MM.1S (cell line): ENCODE results near the gene TSPAN10.
A peak's percentile ranks its signal among the peaks of the same experiment; 100 is the strongest.

Experiments used
- DNase-seq: peaks from one replicate; pipeline ENCODE4 v3.0.0-alpha.2; 2015
- H2AFZ ChIP-seq: fragments of 300-600 bp; sonication (generic); 2 replicates; pipeline ENCODE4 v1.6.0; 2016; ENCODE audit warnings: antibody characterized with exemption, low read length
- H3F3A ChIP-seq: fragments of 300-600 bp; sonication (generic); 2 replicates; pipeline ENCODE4 v1.6.1; 2016; ENCODE audit warnings: mild to moderate bottlenecking, antibody characterized with exemption, low read length, moderate library complexity, mixed read lengths; ENCODE audit not compliant: insufficient read depth
- H3K27ac ChIP-seq: fragments of 300-600 bp; sonication (generic); 2 replicates; pipeline ENCODE4 v1.5.1; 2016; ENCODE audit warnings: mild to moderate bottlenecking, low read length
- H3K27me3 ChIP-seq: fragments of 300-600 bp; sonication (generic); replicated peaks from 2 replicates; pipeline ENCODE4 v1.6.0; 2016; ENCODE audit warnings: low read length; ENCODE audit not compliant: insufficient read depth
- H3K36me3 ChIP-seq: fragments of 300-600 bp; sonication (generic); replicated peaks from 2 replicates; pipeline ENCODE4 v1.6.1; 2016; ENCODE audit warnings: mild to moderate bottlenecking, low read length, mixed read lengths; ENCODE audit not compliant: insufficient read depth
- H3K4me1 ChIP-seq: fragments of 300-600 bp; sonication (generic); 2 replicates; pipeline ENCODE4 v1.6.1; 2016; ENCODE audit warnings: low read length, mixed read lengths
- H3K4me2 ChIP-seq: fragments of 300-600 bp; sonication (generic); 2 replicates; pipeline ENCODE4 v1.6.0; 2016; ENCODE audit warnings: low read depth, low read length
- H3K4me3 ChIP-seq: fragments of 300-600 bp; sonication (generic); 2 replicates; pipeline ENCODE4 v1.5.1; 2016; ENCODE audit warnings: low read length, mixed read lengths
- H3K79me2 ChIP-seq: fragments of 300-600 bp; sonication (generic); 2 replicates; pipeline ENCODE4 v1.6.1; 2016; ENCODE audit warnings: mixed run types, low read length, mixed read lengths
- H3K9ac ChIP-seq: fragments of 300-600 bp; sonication (generic); 2 replicates; pipeline ENCODE4 v1.6.1; 2016; ENCODE audit warnings: low read length, mixed read lengths
- H3K9me2 ChIP-seq: fragments of 300-600 bp; sonication (generic); replicated peaks from 2 replicates; pipeline ENCODE4 v1.6.1; 2016; ENCODE audit warnings: mild to moderate bottlenecking, low read length, mixed read lengths; ENCODE audit not compliant: insufficient read depth
- H3K9me3 ChIP-seq: fragments of 300-600 bp; sonication (generic); replicated peaks from 2 replicates; pipeline ENCODE4 v1.6.1; 2016; ENCODE audit warnings: mild to moderate bottlenecking, low read length, mixed read lengths; ENCODE audit not compliant: insufficient read depth
- H4K20me1 ChIP-seq: fragments of 300-600 bp; sonication (generic); 2 replicates; pipeline ENCODE4 v1.6.1; 2016; ENCODE audit warnings: mild to moderate bottlenecking, low read length, moderate library complexity, mixed read lengths; ENCODE audit not compliant: insufficient read depth
- CTCF ChIP-seq: fragments of 300-600 bp; sonication (generic); IDR thresholded peaks from 2 replicates; pipeline ENCODE4 v1.5.1; 2016; ENCODE audit warnings: antibody characterized with exemption, low read length, mixed read lengths
- EZH2 ChIP-seq: fragments of 300-600 bp; sonication (generic); optimal IDR thresholded peaks from 2 replicates; pipeline ENCODE3; 2017; ENCODE audit warnings: low read depth, mild to moderate bottlenecking, antibody characterized with exemption, low read length, mixed read lengths
- EZH2phosphoT487 ChIP-seq: fragments of 300-600 bp; sonication (generic); IDR thresholded peaks from 2 replicates; pipeline ENCODE4 v1.6.1; 2018; ENCODE audit warnings: antibody characterized with exemption, low read length

TSPAN10 gene

GRCh38 chr17:81662002-81662401 is 25.0 kb downstream of the TSPAN10 start:
- H4K20me1 ChIP-seq: no peaks in the 10 kb centered on the region
- no peak for DNase-seq
- H3K4me1 ChIP-seq: 0 out of 2 replicates have a peak, but pooled peaks cover 3% of the 10 kb centered on the region
- H3K9me2 ChIP-seq: no peaks in the 10 kb centered on the region
- H3K79me2 ChIP-seq: peaks cover 17% of the 10 kb centered on the region
- no peaks in the 10 kb centered on the region for H3K27me3 ChIP-seq
- H3F3A ChIP-seq: no peaks in the 10 kb centered on the region
- no peaks in the 10 kb centered on the region for H3K36me3 ChIP-seq
- no peak overlapping the region for H3K4me3 ChIP-seq
- H3K9ac ChIP-seq: no peak overlapping the region
- H3K4me2 ChIP-seq: no peak overlapping the region
- no peak overlapping the region for H2AFZ ChIP-seq
- no peaks in the 10 kb centered on the region for H3K9me3 ChIP-seq
- no peak for TF ChIP-seq EZH2phosphoT487
- no peak for TF ChIP-seq EZH2
- no peak for TF ChIP-seq CTCF
- H3K27ac ChIP-seq: no peak overlapping the region

GRCh38 chr17:81664051-81664470 is 27.1 kb downstream of the TSPAN10 start:
- Histone ChIP-seq H3F3A (no peaks in the 10 kb centered on the region), H4K20me1 (no peaks in the 10 kb centered on the region), H2AFZ (no peak overlapping the region), H3K4me3 (no peak overlapping the region), H3K27ac (no peak overlapping the region), H3K36me3 (no peaks in the 10 kb centered on the region), H3K4me2 (no peak overlapping the region), H3K9me3 (no peaks in the 10 kb centered on the region), H3K9me2 (no peaks in the 10 kb centered on the region), H3K9ac (no peak overlapping the region), H3K27me3 (no peaks in the 10 kb centered on the region), H3K79me2 (peaks cover 32% of the 10 kb centered on the region), H3K4me1 (peaks cover 5% of the 10 kb centered on the region; the same call in 1 of the 2 replicates)
- DNase-seq: no peak
- TF ChIP-seq CTCF (no peak), EZH2phosphoT487 (no peak), EZH2 (no peak)

GRCh38 chr17:81665205-81666091 is 28.5 kb downstream of the TSPAN10 start:
- no peaks in the 10 kb centered on the region for H3K27me3 ChIP-seq
- peak overlapping the region; percentile 84 for H3K4me2 ChIP-seq
- H3K36me3 ChIP-seq: no peaks in the 10 kb centered on the region
- no peaks in the 10 kb centered on the region for H3F3A ChIP-seq
- peak; percentile 23 for DNase-seq
- no peaks in the 10 kb centered on the region for H3K9me2 ChIP-seq
- H3K27ac ChIP-seq: no peak overlapping the region
- H3K79me2 ChIP-seq: peaks cover 39% of the 10 kb centered on the region
- no peaks in the 10 kb centered on the region for H3K9me3 ChIP-seq
- TF ChIP-seq EZH2phosphoT487 (no peak), CTCF (no peak), EZH2 (no peak)
- H3K4me1 ChIP-seq: peaks cover 5% of the 10 kb centered on the region; the same call in 1 of the 2 replicates
- H2AFZ ChIP-seq: peak overlapping the region; percentile 86
- peak overlapping the region; percentile 89 for H3K4me3 ChIP-seq
- peak overlapping the region; percentile 97 for H3K9ac ChIP-seq
- no peaks in the 10 kb centered on the region for H4K20me1 ChIP-seq
